HG03066 (cell line): ENCODE data around the gene MOB1A.

Source experiments
- ATAC-seq: cut with Tn5 transposase; IDR thresholded peaks from one replicate; pipeline ENCODE4 v1.9.1; 2021; ENCODE audit warnings: low read depth; ENCODE audit not compliant: unreplicated experiment

The MOB1A gene

DNA sequence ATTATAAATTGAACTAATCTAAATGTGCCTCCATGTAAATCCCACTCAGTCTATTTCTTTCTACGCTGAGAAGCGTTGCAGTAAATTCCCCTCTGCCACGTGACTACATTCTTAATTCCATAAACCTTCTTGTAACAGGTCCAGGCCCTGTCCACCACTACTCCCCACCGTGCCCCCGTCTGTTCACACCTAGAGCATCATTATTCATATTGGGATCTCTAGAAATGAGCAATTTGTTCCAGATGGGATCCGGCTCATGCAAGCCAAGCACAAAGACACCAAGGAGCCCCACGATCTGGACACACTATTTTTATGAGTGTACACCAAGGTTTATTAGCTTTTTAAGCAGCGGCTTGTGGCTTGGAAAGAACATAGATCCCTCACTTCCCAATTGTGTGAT, 69.1 kb downstream of the MOB1A start:
- no peak for ATAC-seq

DNA sequence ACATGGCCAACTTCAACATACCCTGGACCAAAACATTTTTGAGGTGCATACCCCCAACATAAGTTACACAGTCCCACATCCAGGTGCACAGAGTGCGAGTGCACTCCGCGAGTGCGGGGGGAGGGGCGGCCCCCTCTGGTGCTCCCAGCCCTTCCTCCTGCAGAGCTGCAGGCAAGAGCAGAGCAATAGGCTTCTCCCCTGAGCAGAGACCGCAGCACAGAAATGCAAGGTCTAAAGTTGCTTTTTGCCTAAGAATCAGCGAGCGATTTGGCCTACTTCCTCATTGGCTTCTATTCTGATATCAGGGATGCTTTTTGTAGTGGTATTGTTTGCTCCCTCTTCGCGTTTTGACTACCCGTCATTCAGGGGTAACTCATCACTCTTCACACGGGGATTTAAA, 71.6 kb downstream of the MOB1A start:
- no peak for ATAC-seq

DNA sequence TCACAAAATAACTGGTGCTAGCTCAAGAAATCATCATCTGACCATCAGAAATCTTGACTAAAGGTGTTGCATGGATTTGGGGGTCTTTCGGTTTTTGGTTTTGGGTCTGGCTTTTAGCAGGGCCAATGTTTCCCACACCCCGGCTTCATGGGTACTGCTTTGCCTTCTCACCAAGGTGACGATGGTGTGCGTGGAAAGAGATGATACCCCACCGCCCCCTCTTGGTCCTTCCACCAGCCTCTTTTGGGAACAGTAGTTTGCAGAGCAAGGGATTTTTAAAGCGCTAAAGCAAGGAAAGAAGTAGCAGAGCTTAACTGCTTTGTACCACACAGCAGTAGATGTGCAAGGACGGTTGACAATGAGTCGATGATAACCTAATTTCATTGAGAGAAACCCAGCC, 73.3 kb downstream of the MOB1A start:
- ATAC-seq: no peak

DNA sequence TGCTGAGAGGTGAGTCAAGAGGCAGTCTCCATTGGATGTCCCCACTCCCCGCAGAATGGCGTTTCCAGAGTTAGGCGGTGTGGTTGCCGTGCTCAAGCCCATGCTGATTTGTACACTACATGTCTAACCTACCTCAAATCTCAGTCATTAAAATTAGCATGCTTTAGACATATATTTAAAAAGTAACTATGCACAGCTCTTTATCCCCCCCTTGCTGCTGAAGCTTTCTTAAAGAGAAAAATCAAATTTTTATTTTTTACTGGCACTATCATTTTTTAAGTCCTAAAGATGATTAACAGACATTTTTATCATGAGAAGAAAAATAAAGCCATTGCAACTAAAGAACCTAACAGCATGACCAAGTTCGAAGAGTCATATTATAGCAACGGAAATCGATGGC, 73.8 kb downstream of the MOB1A start:
- ATAC-seq: no peak

DNA sequence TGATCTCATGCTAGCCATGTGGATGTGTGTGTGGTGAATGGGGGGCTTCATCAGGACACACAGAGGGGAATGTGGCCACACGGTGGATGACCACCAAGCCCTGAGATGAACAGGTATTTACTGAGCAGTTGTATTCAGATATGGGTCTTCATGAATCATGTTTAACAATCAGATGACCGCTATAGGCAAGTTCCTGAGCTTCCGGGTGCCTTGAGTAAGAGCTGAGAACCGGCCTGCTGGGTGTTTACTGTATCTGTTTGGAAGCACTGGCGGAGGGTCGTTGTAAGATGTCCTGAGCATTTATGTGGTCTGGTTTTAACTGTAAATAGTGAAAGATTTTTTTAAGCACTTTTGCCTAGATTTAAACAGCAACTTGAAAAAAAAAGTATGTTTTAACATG, 74.9 kb downstream of the MOB1A start:
- ATAC-seq: no peak
